ENCODE measurements around the gene CHAC2.
A peak's percentile ranks its signal among the peaks of the same experiment; 100 is the strongest.

Gene CHAC2

DNA sequence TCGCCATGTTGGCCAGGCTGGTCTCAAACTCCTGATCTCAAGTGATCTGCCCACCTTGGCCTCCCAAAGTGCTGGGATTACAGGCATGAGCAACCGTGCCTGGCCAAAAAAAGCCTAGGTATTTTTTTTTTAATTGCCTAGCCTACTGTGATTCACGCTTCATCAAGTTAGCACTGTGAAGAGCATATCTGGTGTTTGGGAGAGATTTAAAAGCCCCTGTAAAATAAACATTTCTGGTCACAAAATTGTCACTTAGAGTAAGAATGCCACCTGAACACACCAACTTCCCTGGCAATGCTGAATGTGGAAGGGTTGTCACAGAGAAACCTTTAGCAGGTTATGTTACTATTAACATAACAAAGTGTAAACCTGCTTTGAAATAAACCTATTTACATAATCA lies 39.7 kb upstream of the CHAC2 start:
- H2AK5ac ChIP-seq (ENCODE audit: low read length), result no peak overlapping the region
- no peaks in the 10 kb centered on the region for H3K79me1 ChIP-seq (ENCODE audit: low read length)
- no peak overlapping the region for H3K23ac ChIP-seq (ENCODE audit: low read length)
- H2AFZ ChIP-seq (ENCODE audit: insufficient read depth, low read length, poor library complexity), result no peak overlapping the region
- WGBS (ENCODE audit: extremely low coverage, insufficient coverage, insufficient read length), result no CpG with 5 or more reads among the region's 3 CpGs
- no peak overlapping the region for H4K12ac ChIP-seq (ENCODE audit: low read depth, low read length)
- H3K27me3 ChIP-seq (ENCODE audit: insufficient read depth, low read length), result no peaks in the 10 kb centered on the region
- H4K91ac ChIP-seq (ENCODE audit: low read depth, low read length), result no peak overlapping the region
- H3K36me3 ChIP-seq (ENCODE audit: control insufficient read depth in 1 of 2, insufficient read depth in 2 of 2, low read length in 2 of 2), result no peaks in the 10 kb centered on the region
- H3K27ac ChIP-seq (ENCODE audit: low read depth, low read length), result no peak overlapping the region
- no peak for DNase-seq
- no peak overlapping the region for H3K4ac ChIP-seq (ENCODE audit: low read depth, low read length)
- H2BK120ac ChIP-seq (ENCODE audit: insufficient read depth, low read length, poor library complexity), result no peak overlapping the region
- no peak overlapping the region for H3K14ac ChIP-seq (ENCODE audit: low read length)
- no peak overlapping the region for H2BK5ac ChIP-seq (ENCODE audit: low read depth, low read length, poor library complexity)
- no peaks in the 10 kb centered on the region for H3K4me1 ChIP-seq (ENCODE audit: control insufficient read depth in 1 of 2, insufficient read depth in 2 of 2, low read length in 2 of 2)
- H3K4me3 ChIP-seq (ENCODE audit: low read depth, low read length), result no peak overlapping the region
- no peak overlapping the region for H3K9ac ChIP-seq (ENCODE audit: low read length)
- no peaks in the 10 kb centered on the region for H3K79me2 ChIP-seq (ENCODE audit: control insufficient read depth, insufficient read depth, low read length, poor library complexity)
- no peak overlapping the region for H4K8ac ChIP-seq (ENCODE audit: low read depth, low read length)
- no peaks in the 10 kb centered on the region for H3K9me3 ChIP-seq (ENCODE audit: insufficient read depth, low read depth, low read length)
- H2BK12ac ChIP-seq (ENCODE audit: low read length), result no peak overlapping the region
- H3K18ac ChIP-seq (ENCODE audit: low read length), result no peak overlapping the region
- no peak overlapping the region for H3K4me2 ChIP-seq (ENCODE audit: low read length)

DNA sequence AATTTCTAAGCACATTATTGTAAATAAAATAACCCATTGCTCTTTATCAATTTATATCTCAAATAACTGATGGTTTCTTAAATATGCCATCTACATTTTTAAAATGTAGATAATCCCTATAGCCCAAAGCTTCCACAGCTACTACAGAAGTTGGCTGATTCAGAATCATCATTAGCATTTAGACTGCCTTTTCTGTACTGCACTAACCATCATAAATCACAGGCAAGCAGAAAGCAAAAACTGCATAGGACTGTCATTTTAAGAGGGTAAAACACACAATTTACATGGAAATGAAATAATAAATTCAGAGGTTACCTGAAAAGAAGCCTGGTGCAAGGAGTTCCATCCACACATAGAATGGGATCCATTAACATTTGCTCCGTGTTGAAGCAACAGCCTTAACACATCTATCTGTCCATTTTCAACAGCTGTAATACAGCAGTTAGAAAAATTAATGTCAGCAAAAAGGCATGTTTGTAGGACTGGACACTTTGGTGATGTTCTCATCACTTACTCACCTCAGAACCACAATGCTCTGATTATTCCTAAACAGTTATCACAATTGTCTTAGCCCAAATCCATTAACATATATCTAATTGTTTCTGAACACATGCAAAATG lies 38.4 kb upstream of the CHAC2 start:
- no peak overlapping the region for H4K12ac ChIP-seq (ENCODE audit: low read depth, low read length)
- H3K4ac ChIP-seq (ENCODE audit: low read depth, low read length), result no peak overlapping the region
- H4K8ac ChIP-seq (ENCODE audit: low read depth, low read length), result no peak overlapping the region
- no peak overlapping the region for H3K27ac ChIP-seq (ENCODE audit: low read depth, low read length)
- H3K9me3 ChIP-seq (ENCODE audit: insufficient read depth, low read depth, low read length), result no peaks in the 10 kb centered on the region
- no peak overlapping the region for H4K91ac ChIP-seq (ENCODE audit: low read depth, low read length)
- H3K4me2 ChIP-seq (ENCODE audit: low read length), result no peak overlapping the region
- WGBS (ENCODE audit: extremely low coverage, insufficient coverage, insufficient read length), result no CpG with 5 or more reads among the region's 1 CpG
- no peak overlapping the region for H2AFZ ChIP-seq (ENCODE audit: insufficient read depth, low read length, poor library complexity)
- no peak overlapping the region for H2AK5ac ChIP-seq (ENCODE audit: low read length)
- H3K23ac ChIP-seq (ENCODE audit: low read length), result no peak overlapping the region
- DNase-seq, result no peak
- H3K79me1 ChIP-seq (ENCODE audit: low read length), result no peaks in the 10 kb centered on the region
- no peaks in the 10 kb centered on the region for H3K79me2 ChIP-seq (ENCODE audit: control insufficient read depth, insufficient read depth, low read length, poor library complexity)
- H3K4me3 ChIP-seq (ENCODE audit: low read depth, low read length), result no peak overlapping the region
- H3K18ac ChIP-seq (ENCODE audit: low read length), result no peak overlapping the region
- H3K27me3 ChIP-seq (ENCODE audit: insufficient read depth, low read length), result no peaks in the 10 kb centered on the region
- H2BK5ac ChIP-seq (ENCODE audit: low read depth, low read length, poor library complexity), result no peak overlapping the region
- H2BK120ac ChIP-seq (ENCODE audit: insufficient read depth, low read length, poor library complexity), result no peak overlapping the region
- H3K36me3 ChIP-seq (ENCODE audit: control insufficient read depth in 1 of 2, insufficient read depth in 2 of 2, low read length in 2 of 2), result peaks cover 0 to 6% of the 10 kb centered on the region in 2 experiments
- H2BK12ac ChIP-seq (ENCODE audit: low read length), result no peak overlapping the region
- H3K14ac ChIP-seq (ENCODE audit: low read length), result no peak overlapping the region
- no peaks in the 10 kb centered on the region for H3K4me1 ChIP-seq (ENCODE audit: control insufficient read depth in 1 of 2, insufficient read depth in 2 of 2, low read length in 2 of 2)
- no peak overlapping the region for H3K9ac ChIP-seq (ENCODE audit: low read length)

DNA sequence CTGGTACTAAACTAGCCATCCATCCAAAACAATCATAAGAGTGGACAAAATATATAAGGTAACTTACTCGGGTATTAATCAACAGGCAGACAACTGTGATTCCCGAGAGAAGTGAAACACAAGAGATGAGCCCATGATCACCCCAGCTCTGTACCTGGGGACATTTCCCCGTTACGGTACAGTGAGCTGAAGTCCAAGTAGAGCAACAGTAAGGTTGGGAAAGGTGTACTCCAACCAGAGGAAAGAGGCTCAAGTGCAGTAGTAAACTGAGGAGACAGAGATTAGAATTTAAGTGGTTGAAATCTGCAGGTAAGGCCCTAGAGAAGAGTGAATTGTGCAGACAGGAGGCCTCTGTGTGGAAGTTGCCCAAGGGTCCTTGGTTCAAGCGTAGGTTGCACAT lies 30.5 kb upstream of the CHAC2 start:
- Histone ChIP-seq H3K36me3 (ENCODE audit: control insufficient read depth in 1 of 2, insufficient read depth in 2 of 2, low read length in 2 of 2) (peaks cover 2 to 6% of the 10 kb centered on the region in 2 experiments), H3K4me3 (ENCODE audit: low read depth, low read length) (no peak overlapping the region), H4K12ac (ENCODE audit: low read depth, low read length) (no peak overlapping the region), H3K9ac (ENCODE audit: low read length) (no peak overlapping the region), H3K4ac (ENCODE audit: low read depth, low read length) (no peak overlapping the region), H2AK5ac (ENCODE audit: low read length) (no peak overlapping the region), H2BK120ac (ENCODE audit: insufficient read depth, low read length, poor library complexity) (no peak overlapping the region), H2BK12ac (ENCODE audit: low read length) (no peak overlapping the region), H3K9me3 (ENCODE audit: insufficient read depth, low read depth, low read length) (no peaks in the 10 kb centered on the region), H3K18ac (ENCODE audit: low read length) (no peak overlapping the region), H3K27ac (ENCODE audit: low read depth, low read length) (no peak overlapping the region), H4K8ac (ENCODE audit: low read depth, low read length) (no peak overlapping the region), H2BK5ac (ENCODE audit: low read depth, low read length, poor library complexity) (no peak overlapping the region), H3K4me2 (ENCODE audit: low read length) (no peak overlapping the region), H3K27me3 (ENCODE audit: insufficient read depth, low read length) (no peaks in the 10 kb centered on the region), H3K14ac (ENCODE audit: low read length) (no peak overlapping the region), H3K79me1 (ENCODE audit: low read length) (no peaks in the 10 kb centered on the region), H3K23ac (ENCODE audit: low read length) (no peak overlapping the region), H3K4me1 (ENCODE audit: control insufficient read depth in 1 of 2, insufficient read depth in 2 of 2, low read length in 2 of 2) (no peaks in the 10 kb centered on the region), H4K91ac (ENCODE audit: low read depth, low read length) (no peak overlapping the region), H3K79me2 (ENCODE audit: control insufficient read depth, insufficient read depth, low read length, poor library complexity) (no peaks in the 10 kb centered on the region), H2AFZ (ENCODE audit: insufficient read depth, low read length, poor library complexity) (no peak overlapping the region)
- no peak for DNase-seq
- no CpG with 5 or more reads among the region's 5 CpGs for WGBS (ENCODE audit: extremely low coverage, insufficient coverage, insufficient read length)

DNA sequence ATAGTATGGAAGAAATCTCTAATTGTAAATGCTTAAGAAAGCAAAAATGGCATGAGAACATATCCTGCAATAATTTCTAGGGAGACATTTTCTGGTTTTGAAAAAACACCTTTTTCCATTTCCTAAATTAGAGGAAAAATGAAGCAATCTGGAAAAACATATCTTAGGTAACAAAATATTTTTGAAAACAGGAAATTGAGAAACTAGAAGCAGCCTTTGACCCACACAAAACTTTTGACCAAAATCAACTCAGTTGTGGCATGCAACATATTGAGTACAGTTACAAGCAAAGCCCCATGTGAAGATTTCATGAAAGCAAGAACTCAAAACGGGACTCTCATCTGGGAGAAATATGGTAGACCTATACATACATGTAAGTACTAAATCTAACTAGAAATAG lies 28.6 kb upstream of the CHAC2 start:
- Histone ChIP-seq H2AFZ (ENCODE audit: insufficient read depth, low read length, poor library complexity) (no peak overlapping the region), H3K18ac (ENCODE audit: low read length) (no peak overlapping the region), H3K36me3 (ENCODE audit: control insufficient read depth in 1 of 2, insufficient read depth in 2 of 2, low read length in 2 of 2) (peaks cover 0 to 2% of the 10 kb centered on the region in 2 experiments), H2BK5ac (ENCODE audit: low read depth, low read length, poor library complexity) (no peak overlapping the region), H4K12ac (ENCODE audit: low read depth, low read length) (no peak overlapping the region), H3K4me3 (ENCODE audit: low read depth, low read length) (no peak overlapping the region), H2BK120ac (ENCODE audit: insufficient read depth, low read length, poor library complexity) (no peak overlapping the region), H3K79me2 (ENCODE audit: control insufficient read depth, insufficient read depth, low read length, poor library complexity) (no peaks in the 10 kb centered on the region), H3K9ac (ENCODE audit: low read length) (no peak overlapping the region), H3K4me2 (ENCODE audit: low read length) (no peak overlapping the region), H3K4ac (ENCODE audit: low read depth, low read length) (no peak overlapping the region), H2AK5ac (ENCODE audit: low read length) (no peak overlapping the region), H3K27ac (ENCODE audit: low read depth, low read length) (no peak overlapping the region), H3K4me1 (ENCODE audit: control insufficient read depth in 1 of 2, insufficient read depth in 2 of 2, low read length in 2 of 2) (no peaks in the 10 kb centered on the region), H3K27me3 (ENCODE audit: insufficient read depth, low read length) (no peaks in the 10 kb centered on the region), H3K14ac (ENCODE audit: low read length) (no peak overlapping the region), H3K79me1 (ENCODE audit: low read length) (no peaks in the 10 kb centered on the region), H4K8ac (ENCODE audit: low read depth, low read length) (no peak overlapping the region), H3K23ac (ENCODE audit: low read length) (no peak overlapping the region), H2BK12ac (ENCODE audit: low read length) (no peak overlapping the region), H3K9me3 (ENCODE audit: insufficient read depth, low read depth, low read length) (no peaks in the 10 kb centered on the region), H4K91ac (ENCODE audit: low read depth, low read length) (no peak overlapping the region)
- DNase-seq, result peak in 1 of 2 donors; percentile 35
- no CpG with 5 or more reads among the region's 1 CpG for WGBS (ENCODE audit: extremely low coverage, insufficient coverage, insufficient read length)
